ENCODE measurements around the gene KIFC3.
"Not testable (repeated sequence)": the region's sequence is repeated elsewhere in the genome, so short reads cannot be mapped to it uniquely, and the experiment has no call there.

The KIFC3 gene

GRCh38 chr16:57803134-57803990 lies 1.1 kb upstream of the KIFC3 start:
- DNase-seq = no peak

DNA sequence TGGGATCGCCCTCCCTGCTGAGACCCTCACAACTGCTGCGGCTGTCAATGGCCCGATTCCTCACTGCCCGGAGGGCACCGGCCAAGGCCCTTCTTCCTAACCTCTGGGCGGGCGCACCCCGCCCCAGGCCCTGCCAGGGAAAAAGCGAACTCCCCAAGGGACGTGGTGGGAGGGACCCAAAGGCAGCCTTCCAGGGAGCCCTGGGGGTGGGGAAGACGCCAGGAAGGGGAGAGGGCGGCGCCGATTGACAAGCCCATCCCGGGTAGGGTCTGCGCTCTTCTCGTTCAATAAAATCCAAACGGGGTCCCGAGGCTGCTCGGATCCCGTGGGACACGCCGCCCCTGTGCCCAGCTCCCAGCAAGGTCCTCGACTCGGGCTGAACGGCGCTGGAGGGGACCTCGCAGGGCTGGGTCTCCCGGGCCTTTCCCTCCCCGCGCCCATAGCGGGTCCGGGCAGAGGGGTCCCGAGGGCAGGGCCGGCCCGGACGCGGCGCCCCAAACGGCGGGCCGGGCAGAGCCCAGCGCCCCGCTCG lies 416 bp downstream of the KIFC3 start:
- DNase-seq = no peak

DNA sequence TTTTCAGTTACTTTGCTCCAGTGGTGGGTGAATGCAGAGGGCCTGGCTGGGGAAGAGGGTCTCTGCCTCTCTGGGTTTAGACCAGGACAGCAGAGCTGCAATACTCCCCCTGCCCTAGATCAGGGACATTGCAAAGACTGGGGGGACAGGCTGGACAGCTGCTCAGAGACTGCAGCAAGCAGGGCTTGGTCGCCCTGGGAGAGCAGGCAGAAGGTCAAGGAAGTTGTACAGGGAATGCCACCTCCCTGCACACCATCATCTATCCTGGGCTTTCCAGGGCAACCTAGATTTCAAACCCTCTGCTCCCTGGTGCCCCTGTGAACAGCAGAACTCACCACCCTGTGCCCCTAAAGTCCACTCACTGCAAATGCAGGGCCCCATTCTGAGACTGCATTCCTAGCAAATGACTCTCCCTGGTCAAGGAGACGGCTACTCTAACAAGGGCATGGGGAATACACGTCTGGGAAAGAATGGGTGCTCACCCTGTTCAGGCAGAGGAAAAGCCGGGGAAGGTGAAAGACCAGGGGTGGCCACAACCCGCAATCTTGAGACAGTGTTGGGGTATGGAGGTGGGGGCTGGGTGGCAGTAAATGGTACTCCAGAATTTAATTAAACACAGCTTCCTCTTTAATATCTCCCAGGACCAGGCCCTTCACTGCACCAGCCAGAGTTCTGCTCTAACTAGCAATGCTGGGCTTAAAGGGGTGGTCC lies 1.0 kb downstream of the KIFC3 start:
- DNase-seq = no peak

DNA sequence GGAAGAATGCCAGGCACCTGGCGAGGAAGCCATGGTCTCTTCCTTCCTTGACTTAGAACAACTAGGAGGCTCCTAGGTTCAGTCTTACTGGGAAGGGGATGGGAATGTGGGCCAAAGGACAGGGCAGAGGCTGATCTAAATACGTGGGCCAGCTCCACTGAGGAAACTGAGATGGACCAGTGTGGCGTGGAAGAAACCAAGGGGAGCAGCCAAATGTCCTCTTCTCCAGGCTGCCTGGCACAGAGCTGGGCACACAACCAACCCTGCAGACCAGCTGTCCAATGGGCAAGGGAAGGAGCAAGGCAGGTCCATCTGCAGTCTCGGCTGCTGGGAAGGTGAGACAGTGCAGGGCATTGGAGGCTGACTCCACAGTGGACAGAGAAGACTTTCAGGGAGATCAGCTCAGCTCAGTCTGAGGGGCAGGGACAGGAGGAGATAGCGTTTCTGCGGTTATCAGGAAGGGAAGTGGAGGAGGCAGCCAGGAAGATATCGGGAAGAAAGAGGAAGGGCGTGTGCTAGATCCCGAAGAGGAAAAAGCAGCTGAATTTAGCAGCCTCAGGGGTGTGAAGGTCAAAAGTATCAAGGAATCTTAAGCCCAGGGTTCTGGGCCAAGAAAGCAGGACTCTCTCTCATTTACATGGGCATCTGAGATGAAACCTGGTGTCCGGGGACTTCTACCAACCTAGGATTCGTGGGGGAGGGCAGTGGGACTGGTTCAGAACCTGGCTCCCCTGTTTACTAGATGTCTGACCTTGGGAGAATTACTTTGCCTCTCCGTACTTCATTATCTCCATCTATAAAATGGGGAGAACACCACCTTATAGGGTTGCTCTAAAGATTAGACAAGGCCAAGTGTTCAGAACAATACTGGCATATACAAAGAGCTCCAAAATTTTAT lies 1.8 kb downstream of the KIFC3 start:
- DNase-seq = no peak

- no peak for DNase-seq
Observed at GRCh38 chr16:57799600-57800199, 2.6 kb downstream of the KIFC3 start.

- DNase-seq = no peak
Observed at GRCh38 chr16:57798953-57799599, 3.2 kb downstream of the KIFC3 start.

DNA sequence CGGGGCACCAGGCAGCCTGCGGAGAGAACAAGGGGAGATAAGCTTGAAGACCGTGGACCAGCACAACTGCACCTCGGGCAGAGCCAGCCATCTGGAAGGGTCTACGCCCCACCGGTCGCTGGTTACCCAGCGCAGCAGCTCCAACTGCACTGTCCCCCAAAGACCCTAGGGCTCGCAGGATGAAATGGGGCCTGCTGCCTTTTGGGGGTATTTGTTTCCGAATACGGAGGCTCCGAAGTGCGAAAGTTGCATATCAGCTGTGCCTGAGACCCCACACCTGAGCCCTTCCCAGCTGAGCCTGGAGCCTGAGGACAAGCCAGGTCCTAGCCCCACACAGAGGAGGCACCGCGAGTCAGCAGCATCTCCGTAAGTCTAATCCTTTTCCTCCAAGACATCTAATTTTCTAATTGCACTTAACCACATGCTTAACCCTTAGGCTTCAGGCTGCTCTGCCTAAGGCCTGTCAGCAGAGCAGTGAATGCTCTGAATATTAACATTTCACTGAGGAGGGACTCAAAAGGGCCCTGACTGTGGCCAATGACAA lies 4.0 kb downstream of the KIFC3 start:
- DNase-seq = no peak

DNA sequence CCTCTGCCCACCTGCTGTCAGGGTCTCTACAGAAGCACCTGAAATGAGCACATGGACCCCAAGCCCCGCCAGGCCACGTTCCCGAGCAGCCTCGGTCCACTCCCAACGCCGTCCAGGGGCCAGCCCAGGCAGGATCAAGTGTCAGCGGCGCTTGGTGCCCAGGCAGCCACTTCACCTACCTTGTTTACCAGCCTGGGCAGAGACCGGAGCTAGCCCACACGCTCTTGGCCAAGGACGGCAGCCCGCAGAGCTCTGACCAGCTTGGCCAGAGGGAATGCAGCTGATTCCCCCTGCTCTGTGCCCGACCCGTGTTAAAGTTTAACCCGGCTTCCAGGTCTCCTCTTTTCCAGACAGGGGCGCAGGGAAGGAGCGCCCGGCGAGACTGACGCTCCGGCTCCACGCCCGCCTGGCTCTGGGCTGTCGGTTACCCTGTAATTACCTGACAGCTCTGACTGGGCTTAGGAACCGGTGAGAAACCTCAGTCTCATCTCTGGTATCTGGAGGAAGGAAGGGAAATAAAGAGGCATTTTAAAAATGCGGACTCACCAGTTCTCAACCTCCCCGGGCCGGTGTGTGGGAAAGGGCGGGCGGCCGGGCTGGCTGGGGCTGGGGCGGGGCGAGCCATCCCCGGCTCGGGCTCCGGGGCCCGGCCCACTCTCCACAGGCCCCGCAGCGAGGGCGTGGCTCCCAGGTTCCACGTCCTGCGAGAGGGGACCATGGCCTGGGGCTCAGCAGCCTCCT lies 4.6 kb downstream of the KIFC3 start:
- DNase-seq = no peak

GRCh38 chr16:57797216-57797525 lies 5.1 kb downstream of the KIFC3 start:
- no peak for DNase-seq

DNA sequence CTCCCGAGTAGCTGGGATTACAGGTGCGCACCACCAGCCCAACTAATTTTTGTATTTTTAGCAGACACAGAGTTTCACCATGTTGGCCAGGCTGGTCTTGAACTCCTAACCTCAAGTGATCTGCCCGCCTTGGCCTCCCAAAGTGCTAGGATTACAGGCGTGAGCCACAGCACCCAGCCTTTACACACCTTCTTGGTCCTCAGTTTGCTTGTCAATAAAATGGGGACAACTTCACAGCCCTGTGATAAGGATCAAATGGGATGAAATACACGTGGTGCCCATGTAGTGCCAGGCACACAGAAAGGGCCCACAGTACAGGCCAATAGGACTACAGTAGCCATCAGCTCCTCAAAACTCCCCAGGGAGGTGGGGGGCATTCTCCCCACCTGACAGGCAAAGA lies 6.3 kb downstream of the KIFC3 start:
- not testable (repeated sequence) for DNase-seq

GRCh38 chr16:57795431-57795878 lies 6.8 kb downstream of the KIFC3 start:
- DNase-seq = no peak

- DNase-seq = no peak
Observed at GRCh38 chr16:57794849-57795430, 7.4 kb downstream of the KIFC3 start.

GRCh38 chr16:57791893-57792461 lies 10.3 kb downstream of the KIFC3 start:
- DNase-seq = no peak

- no peak for DNase-seq
Observed at GRCh38 chr16:57791195-57791892, 10.9 kb downstream of the KIFC3 start.

- DNase-seq = no peak
Observed at GRCh38 chr16:57788951-57789350, 13.3 kb downstream of the KIFC3 start.

- no peak for DNase-seq
Observed at GRCh38 chr16:57788252-57788841, 13.9 kb downstream of the KIFC3 start.

- no peak for DNase-seq
Observed at GRCh38 chr16:57787519-57787905, 14.8 kb downstream of the KIFC3 start.

GRCh38 chr16:57786632-57787518 lies 15.4 kb downstream of the KIFC3 start:
- no peak for DNase-seq

All from NCI-H2081 treated with DMSO at 0.1 percent for 48 hours (cell line).